HepG2 (cell line): Measurements from ENCODE around the gene DENND4B. TPM values are rescaled to one million over a fixed set of nuclear protein-coding genes. Genes with fewer than 3 reads are reported as not detected.
A peak's percentile ranks its signal among the peaks of the same experiment; 100 is the strongest.

Experiments
- CCAR2 ChIP-seq: fragments of 200-400 bp; formaldehyde crosslinking; optimal IDR thresholded peaks from 2 replicates; pipeline ENCODE3; 2018; ENCODE audit warnings: low read depth, mild to moderate bottlenecking, low read length, moderate library complexity
- GPN1 ChIP-seq: sonication (generic); formaldehyde crosslinking; IDR thresholded peaks from 2 replicates; pipeline ENCODE4 v1.5.1; 2020; ENCODE audit warnings: missing genetic modification reagents, borderline replicate concordance
- IKZF1 ChIP-seq: fragments of 450-650 bp; IDR thresholded peaks from 2 replicates; pipeline ENCODE4 v1.7.1; 2016
- KDM5A ChIP-seq: fragments of 200-600 bp; sonication (generic); IDR thresholded peaks from 2 replicates; pipeline ENCODE4 v1.7.0; 2018; ENCODE audit warnings: antibody characterized with exemption, mild to moderate bottlenecking, low read length, borderline replicate concordance
- MTA3 ChIP-seq: sonication (generic); formaldehyde crosslinking; IDR thresholded peaks from 2 replicates; pipeline ENCODE4 v1.4.0; 2020; ENCODE audit warnings: missing genetic modification reagents
- MTF1 ChIP-seq: sonication (generic); formaldehyde crosslinking; IDR thresholded peaks from 2 replicates; pipeline ENCODE4 v1.5.0; 2020; ENCODE audit warnings: missing genetic modification reagents
- NCOA2 ChIP-seq: sonication (generic); formaldehyde crosslinking; IDR thresholded peaks from 2 replicates; pipeline ENCODE4 v1.8.0; 2022; ENCODE audit warnings: inconsistent platforms
- NFRKB ChIP-seq: fragments of 450-650 bp; IDR thresholded peaks from 2 replicates; pipeline ENCODE4 v1.6.1; 2017
- SAP130 ChIP-seq: IDR thresholded peaks from 2 replicates; pipeline ENCODE4 v1.6.1; 2016; ENCODE audit warnings: low read depth
- SNRNP70 ChIP-seq: fragments of 200-400 bp; formaldehyde crosslinking; IDR thresholded peaks from 2 replicates; pipeline ENCODE4 v1.6.1; 2017; ENCODE audit warnings: mild to moderate bottlenecking, low read depth, low read length, moderate library complexity
- SOX6 ChIP-seq, 2 experiments: fragments of 450-650 bp in 1 of 2; sonication (generic) in 1 of 2; formaldehyde crosslinking in 1 of 2; IDR thresholded peaks; 2 replicates each; pipeline versions ENCODE4 v1.4.0 to v1.6.1; 2017 to 2020; ENCODE audit warnings: antibody characterized with exemption in 1 of 2, mild to moderate bottlenecking in 1 of 2, missing genetic modification reagents in 1 of 2
- ZBTB7B ChIP-seq: sonication (generic); formaldehyde crosslinking; IDR thresholded peaks from 2 replicates; pipeline ENCODE4 v1.4.0; 2020; ENCODE audit warnings: missing genetic modification reagents
- ZFP36L1 ChIP-seq: sonication (generic); formaldehyde crosslinking; IDR thresholded peaks from 2 replicates; pipeline ENCODE4 v1.8.0; 2022; ENCODE audit warnings: mild to moderate bottlenecking, missing genetic modification reagents, moderate library complexity
- ZFY ChIP-seq: sonication (generic); formaldehyde crosslinking; IDR thresholded peaks from 2 replicates; pipeline ENCODE4 v1.4.0; 2020; ENCODE audit warnings: missing genetic modification reagents
- ZKSCAN8 ChIP-seq: IDR thresholded peaks from 2 replicates; pipeline ENCODE4 v1.6.1; 2016; ENCODE audit warnings: borderline replicate concordance, missing genetic modification reagents, missing compliant biosample characterization
- polyA plus RNA-seq, 8 experiments: library from polyadenylated mRNA; depleted of rRNA in 3 of 8; stranded (reverse) in 7 of 8; unstranded in 1 of 8; fragments of >200 nt; fragmentation: Illumina TruSeq in 4 of 8; extraction: Trizol in 4 of 8; gene quantifications; 2 replicates each; pipeline versions ENCODE4 v1.2.1 to v1.2.3, GENCODE V29; 2011 to 2016; ENCODE audit warnings: low read depth in 4 of 8, missing spikeins in 1 of 8, mixed read lengths in 1 of 8; ENCODE audit not compliant: insufficient read depth in 1 of 8
- total RNA-seq, 5 experiments: library from RNA; depleted of rRNA; stranded (reverse); fragments of >200 nt; fragmentation: Illumina TruSeq; extraction: Trizol; gene quantifications; 2 replicates each; pipeline ENCODE4 v1.2.3, GENCODE V29; 2016; ENCODE audit warnings: low read depth in 1 of 5
- TF ChIP-seq, protein P1 (sequence below): sonication (generic); formaldehyde crosslinking; IDR thresholded peaks from 2 replicates; pipeline ENCODE4 v1.4.0; 2020; ENCODE audit warnings: missing genetic modification reagents
- TF ChIP-seq, protein P2 (sequence below): sonication (generic); formaldehyde crosslinking; IDR thresholded peaks from 2 replicates; pipeline ENCODE4 v1.8.1; 2023; ENCODE audit warnings: missing genetic modification reagents, inconsistent platforms, borderline replicate concordance
- TF ChIP-seq, protein P3 (sequence below): sonication (generic); formaldehyde crosslinking; IDR thresholded peaks from 2 replicates; pipeline ENCODE4 v1.8.1; 2023; ENCODE audit warnings: mild to moderate bottlenecking, missing genetic modification reagents, borderline replicate concordance
- TF ChIP-seq, protein P4 (sequence below): IDR thresholded peaks from 2 replicates; pipeline ENCODE4 v1.6.1; 2016; ENCODE audit warnings: low read depth, control low read depth
- TF ChIP-seq, protein P5 (sequence below): sonication (generic); formaldehyde crosslinking; IDR thresholded peaks from 2 replicates; pipeline ENCODE4 v1.4.0; 2020; ENCODE audit warnings: mild to moderate bottlenecking, missing genetic modification reagents

DENND4B gene
- total and polyA plus RNA-seq, 2 of the 13 experiments (the other 11 are each of a cell fraction or from before 2014, with no cell fraction given) = 15.1 to 20.3 TPM

DNA sequence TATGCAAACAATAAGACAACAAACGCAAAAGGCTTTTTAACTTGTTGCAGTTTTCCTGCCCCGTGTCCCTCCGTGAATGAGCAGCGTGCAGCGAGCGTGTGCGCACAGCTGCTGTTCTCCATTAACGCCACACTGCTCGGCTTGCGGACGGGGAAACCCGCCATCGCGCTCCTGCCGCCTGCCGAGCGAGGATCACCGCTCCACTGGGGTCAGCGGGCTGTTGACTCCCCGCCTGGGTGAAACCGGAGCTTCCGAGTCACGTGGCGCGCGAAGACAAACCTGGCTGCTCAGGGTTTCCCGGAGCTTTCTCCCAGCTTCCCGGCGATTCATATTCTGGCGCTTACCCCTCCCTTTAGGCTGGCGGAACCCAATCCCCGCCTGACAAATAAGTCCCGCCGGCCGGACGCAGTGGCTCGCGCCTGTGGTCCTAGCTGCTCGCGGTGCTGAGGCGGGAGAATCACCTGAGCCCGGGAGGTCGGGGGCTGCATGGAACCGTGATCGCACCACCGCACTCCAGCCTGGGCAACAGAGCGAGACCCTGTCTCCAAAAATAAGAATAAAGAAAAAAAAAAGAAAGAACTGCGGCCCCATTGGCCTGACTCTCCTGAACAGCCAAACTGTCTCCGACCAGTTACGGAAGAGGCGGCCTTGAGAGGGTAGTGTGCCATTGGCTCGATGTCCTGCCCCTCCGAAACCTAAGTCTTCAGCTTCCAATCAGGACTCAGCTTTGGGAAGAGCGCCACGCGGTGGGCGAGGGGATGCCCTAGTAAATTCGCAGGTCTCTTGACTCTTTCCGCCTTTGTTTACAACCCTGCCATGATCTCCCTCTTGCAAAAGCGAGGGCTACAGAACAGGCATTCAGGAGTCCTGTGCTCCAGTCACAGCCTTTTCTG, 20.8 kb upstream of the DENND4B start, which contains the start of gene CREB3L4 (continued):
- TF ChIP-seq, protein P1, sequence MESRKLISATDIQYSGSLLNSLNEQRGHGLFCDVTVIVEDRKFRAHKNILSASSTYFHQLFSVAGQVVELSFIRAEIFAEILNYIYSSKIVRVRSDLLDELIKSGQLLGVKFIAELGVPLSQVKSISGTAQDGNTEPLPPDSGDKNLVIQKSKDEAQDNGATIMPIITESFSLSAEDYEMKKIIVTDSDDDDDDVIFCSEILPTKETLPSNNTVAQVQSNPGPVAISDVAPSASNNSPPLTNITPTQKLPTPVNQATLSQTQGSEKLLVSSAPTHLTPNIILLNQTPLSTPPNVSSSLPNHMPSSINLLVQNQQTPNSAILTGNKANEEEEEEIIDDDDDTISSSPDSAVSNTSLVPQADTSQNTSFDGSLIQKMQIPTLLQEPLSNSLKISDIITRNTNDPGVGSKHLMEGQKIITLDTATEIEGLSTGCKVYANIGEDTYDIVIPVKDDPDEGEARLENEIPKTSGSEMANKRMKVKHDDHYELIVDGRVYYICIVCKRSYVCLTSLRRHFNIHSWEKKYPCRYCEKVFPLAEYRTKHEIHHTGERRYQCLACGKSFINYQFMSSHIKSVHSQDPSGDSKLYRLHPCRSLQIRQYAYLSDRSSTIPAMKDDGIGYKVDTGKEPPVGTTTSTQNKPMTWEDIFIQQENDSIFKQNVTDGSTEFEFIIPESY (CRISPR knock-in tag) = no peak
- TF ChIP-seq, protein P2, sequence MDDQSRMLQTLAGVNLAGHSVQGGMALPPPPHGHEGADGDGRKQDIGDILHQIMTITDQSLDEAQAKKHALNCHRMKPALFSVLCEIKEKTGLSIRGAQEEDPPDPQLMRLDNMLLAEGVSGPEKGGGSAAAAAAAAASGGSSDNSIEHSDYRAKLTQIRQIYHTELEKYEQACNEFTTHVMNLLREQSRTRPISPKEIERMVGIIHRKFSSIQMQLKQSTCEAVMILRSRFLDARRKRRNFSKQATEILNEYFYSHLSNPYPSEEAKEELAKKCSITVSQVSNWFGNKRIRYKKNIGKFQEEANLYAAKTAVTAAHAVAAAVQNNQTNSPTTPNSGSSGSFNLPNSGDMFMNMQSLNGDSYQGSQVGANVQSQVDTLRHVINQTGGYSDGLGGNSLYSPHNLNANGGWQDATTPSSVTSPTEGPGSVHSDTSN = peak; percentile 55; the same call in 1 of the 2 replicates
- no peak for TF ChIP-seq GPN1 (CRISPR knock-in tag)
- no peak for TF ChIP-seq ZBTB7B (CRISPR knock-in tag)
- TF ChIP-seq ZFP36L1 (CRISPR knock-in tag) = peak; percentile 47; the same call in 1 of the 2 replicates
- TF ChIP-seq KDM5A = no peak; the same call in 1 of the 2 replicates
- no peak for TF ChIP-seq MTA3 (CRISPR knock-in tag)
- TF ChIP-seq, protein P3, sequence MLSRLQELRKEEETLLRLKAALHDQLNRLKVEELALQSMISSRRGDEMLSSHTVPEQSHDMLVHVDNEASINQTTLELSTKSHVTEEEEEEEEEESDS = no peak
- TF ChIP-seq NCOA2 (CRISPR knock-in tag) = peak; percentile 58; the same call in 1 of the 2 replicates
- TF ChIP-seq NFRKB = no peak
- no peak for TF ChIP-seq MTF1 (CRISPR knock-in tag)
- peak; percentile 74 for TF ChIP-seq ZFY (CRISPR knock-in tag)
- no peak for TF ChIP-seq IKZF1
- 0 out of 2 replicates have a peak, but pooled peaks have one; percentile 27 for TF ChIP-seq ZKSCAN8 (CRISPR knock-in tag)
- no peak for TF ChIP-seq CCAR2
- peak; percentile 92 for TF ChIP-seq SAP130 (CRISPR knock-in tag)
- no peak for TF ChIP-seq SNRNP70
- TF ChIP-seq, protein P4, sequence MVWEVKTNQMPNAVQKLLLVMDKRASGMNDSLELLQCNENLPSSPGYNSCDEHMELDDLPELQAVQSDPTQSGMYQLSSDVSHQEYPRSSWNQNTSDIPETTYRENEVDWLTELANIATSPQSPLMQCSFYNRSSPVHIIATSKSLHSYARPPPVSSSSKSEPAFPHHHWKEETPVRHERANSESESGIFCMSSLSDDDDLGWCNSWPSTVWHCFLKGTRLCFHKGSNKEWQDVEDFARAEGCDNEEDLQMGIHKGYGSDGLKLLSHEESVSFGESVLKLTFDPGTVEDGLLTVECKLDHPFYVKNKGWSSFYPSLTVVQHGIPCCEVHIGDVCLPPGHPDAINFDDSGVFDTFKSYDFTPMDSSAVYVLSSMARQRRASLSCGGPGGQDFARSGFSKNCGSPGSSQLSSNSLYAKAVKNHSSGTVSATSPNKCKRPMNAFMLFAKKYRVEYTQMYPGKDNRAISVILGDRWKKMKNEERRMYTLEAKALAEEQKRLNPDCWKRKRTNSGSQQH (CRISPR knock-in tag) = peak; percentile 50; the same call in 1 of the 2 replicates
- TF ChIP-seq SOX6 (IDR thresholded peaks at IDR 0.05) = no peak
- TF ChIP-seq SOX6 (CRISPR knock-in tag; IDR thresholded peaks at IDR 0.05) = peak; percentile 69
- TF ChIP-seq, protein P5, sequence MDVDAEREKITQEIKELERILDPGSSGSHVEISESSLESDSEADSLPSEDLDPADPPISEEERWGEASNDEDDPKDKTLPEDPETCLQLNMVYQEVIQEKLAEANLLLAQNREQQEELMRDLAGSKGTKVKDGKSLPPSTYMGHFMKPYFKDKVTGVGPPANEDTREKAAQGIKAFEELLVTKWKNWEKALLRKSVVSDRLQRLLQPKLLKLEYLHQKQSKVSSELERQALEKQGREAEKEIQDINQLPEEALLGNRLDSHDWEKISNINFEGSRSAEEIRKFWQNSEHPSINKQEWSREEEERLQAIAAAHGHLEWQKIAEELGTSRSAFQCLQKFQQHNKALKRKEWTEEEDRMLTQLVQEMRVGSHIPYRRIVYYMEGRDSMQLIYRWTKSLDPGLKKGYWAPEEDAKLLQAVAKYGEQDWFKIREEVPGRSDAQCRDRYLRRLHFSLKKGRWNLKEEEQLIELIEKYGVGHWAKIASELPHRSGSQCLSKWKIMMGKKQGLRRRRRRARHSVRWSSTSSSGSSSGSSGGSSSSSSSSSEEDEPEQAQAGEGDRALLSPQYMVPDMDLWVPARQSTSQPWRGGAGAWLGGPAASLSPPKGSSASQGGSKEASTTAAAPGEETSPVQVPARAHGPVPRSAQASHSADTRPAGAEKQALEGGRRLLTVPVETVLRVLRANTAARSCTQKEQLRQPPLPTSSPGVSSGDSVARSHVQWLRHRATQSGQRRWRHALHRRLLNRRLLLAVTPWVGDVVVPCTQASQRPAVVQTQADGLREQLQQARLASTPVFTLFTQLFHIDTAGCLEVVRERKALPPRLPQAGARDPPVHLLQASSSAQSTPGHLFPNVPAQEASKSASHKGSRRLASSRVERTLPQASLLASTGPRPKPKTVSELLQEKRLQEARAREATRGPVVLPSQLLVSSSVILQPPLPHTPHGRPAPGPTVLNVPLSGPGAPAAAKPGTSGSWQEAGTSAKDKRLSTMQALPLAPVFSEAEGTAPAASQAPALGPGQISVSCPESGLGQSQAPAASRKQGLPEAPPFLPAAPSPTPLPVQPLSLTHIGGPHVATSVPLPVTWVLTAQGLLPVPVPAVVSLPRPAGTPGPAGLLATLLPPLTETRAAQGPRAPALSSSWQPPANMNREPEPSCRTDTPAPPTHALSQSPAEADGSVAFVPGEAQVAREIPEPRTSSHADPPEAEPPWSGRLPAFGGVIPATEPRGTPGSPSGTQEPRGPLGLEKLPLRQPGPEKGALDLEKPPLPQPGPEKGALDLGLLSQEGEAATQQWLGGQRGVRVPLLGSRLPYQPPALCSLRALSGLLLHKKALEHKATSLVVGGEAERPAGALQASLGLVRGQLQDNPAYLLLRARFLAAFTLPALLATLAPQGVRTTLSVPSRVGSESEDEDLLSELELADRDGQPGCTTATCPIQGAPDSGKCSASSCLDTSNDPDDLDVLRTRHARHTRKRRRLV (CRISPR knock-in tag) = peak; percentile 81; the same call in 1 of the 2 replicates
